GM21367 (cell line): Measurements from ENCODE around the gene DYTN.

Experiments used
- ATAC-seq: cut with Tn5 transposase; IDR thresholded peaks from one replicate; pipeline ENCODE4 v1.9.1; 2021; ENCODE audit not compliant: unreplicated experiment

DYTN gene

GRCh38 chr2:206700156-206700555, 18.0 kb downstream of the DYTN start:
- no peak for ATAC-seq

- no peak for ATAC-seq
Observed at GRCh38 chr2:206698811-206699210, 19.4 kb downstream of the DYTN start.

GRCh38 chr2:206696910-206697309, 21.3 kb downstream of the DYTN start:
- ATAC-seq = no peak

- ATAC-seq = no peak
Observed at GRCh38 chr2:206693399-206694137, 24.6 kb downstream of the DYTN start.

GRCh38 chr2:206692971-206693370, 25.2 kb downstream of the DYTN start:
- no peak for ATAC-seq

- no peak for ATAC-seq
Observed at GRCh38 chr2:206688990-206689389, 29.2 kb downstream of the DYTN start.

- no peak for ATAC-seq
Observed at GRCh38 chr2:206688453-206688852, 29.7 kb downstream of the DYTN start.

GRCh38 chr2:206683546-206683945, 34.6 kb downstream of the DYTN start:
- ATAC-seq = no peak

- no peak for ATAC-seq
Observed at GRCh38 chr2:206670531-206671319, 47.5 kb downstream of the DYTN start.

- no peak for ATAC-seq
Observed at GRCh38 chr2:206665251-206665650, 52.9 kb downstream of the DYTN start.

- ATAC-seq = no peak
Observed at GRCh38 chr2:206657087-206657486, 61.1 kb downstream of the DYTN start.

- ATAC-seq = no peak
Observed at GRCh38 chr2:206647985-206648384, 70.2 kb downstream of the DYTN start.

- ATAC-seq = no peak
Observed at GRCh38 chr2:206642075-206643025, 75.8 kb downstream of the DYTN start, which contains the start of gene FAM237A. Gene FAM237A (plus strand): TSS chr2:206642487. CDS start chr2:206644237, 1,750 bp downstream.

GRCh38 chr2:206641226-206641625, 77.0 kb downstream of the DYTN start:
- ATAC-seq = no peak

GRCh38 chr2:206639636-206640035, 78.6 kb downstream of the DYTN start:
- no peak for ATAC-seq

- no peak for ATAC-seq
Observed at GRCh38 chr2:206635015-206635414, 83.2 kb downstream of the DYTN start.

- no peak for ATAC-seq
Observed at GRCh38 chr2:206631340-206631739, 86.9 kb downstream of the DYTN start.

GRCh38 chr2:206627632-206628031, 90.6 kb downstream of the DYTN start:
- ATAC-seq = no peak

GRCh38 chr2:206626108-206626507, 92.1 kb downstream of the DYTN start:
- no peak for ATAC-seq

GRCh38 chr2:206619011-206619410, 99.2 kb downstream of the DYTN start:
- ATAC-seq = no peak

- ATAC-seq = no peak
Observed at GRCh38 chr2:206616151-206616550, 102.0 kb downstream of the DYTN start.
